HG03280 (cell line): Measurements from ENCODE around the gene ABCA1.
"Not testable (repeated sequence)": the region's sequence is repeated elsewhere in the genome, so short reads cannot be mapped to it uniquely, and the experiment has no call there.

Experiments used
- ATAC-seq: cut with Tn5 transposase; IDR thresholded peaks from one replicate; pipeline ENCODE4 v1.9.1; 2021; ENCODE audit warnings: mild to moderate bottlenecking, moderate library complexity; ENCODE audit not compliant: unreplicated experiment

ABCA1 gene

GRCh38 chr9:104774831-104775573, 153.0 kb downstream of the ABCA1 start:
- peak; percentile 96 for ATAC-seq

DNA sequence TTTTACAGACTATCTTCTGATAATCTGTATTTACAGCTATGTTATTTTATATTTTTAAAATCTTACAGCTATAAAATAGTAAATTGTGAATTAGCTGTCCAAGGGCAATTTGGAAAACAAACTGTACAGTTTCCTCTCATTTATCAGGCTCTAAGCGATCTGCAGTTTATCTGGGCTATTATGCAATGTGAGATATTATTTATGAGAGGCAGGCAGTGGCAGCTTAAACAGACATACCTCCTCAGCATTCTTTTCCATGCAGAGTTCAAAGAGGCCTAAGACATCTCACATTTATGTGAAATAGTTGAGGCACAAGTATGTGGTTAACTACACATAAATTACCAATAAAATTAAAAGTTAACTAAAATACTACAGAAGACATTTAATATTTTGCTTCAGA, 153.8 kb downstream of the ABCA1 start:
- ATAC-seq, result no peak

DNA sequence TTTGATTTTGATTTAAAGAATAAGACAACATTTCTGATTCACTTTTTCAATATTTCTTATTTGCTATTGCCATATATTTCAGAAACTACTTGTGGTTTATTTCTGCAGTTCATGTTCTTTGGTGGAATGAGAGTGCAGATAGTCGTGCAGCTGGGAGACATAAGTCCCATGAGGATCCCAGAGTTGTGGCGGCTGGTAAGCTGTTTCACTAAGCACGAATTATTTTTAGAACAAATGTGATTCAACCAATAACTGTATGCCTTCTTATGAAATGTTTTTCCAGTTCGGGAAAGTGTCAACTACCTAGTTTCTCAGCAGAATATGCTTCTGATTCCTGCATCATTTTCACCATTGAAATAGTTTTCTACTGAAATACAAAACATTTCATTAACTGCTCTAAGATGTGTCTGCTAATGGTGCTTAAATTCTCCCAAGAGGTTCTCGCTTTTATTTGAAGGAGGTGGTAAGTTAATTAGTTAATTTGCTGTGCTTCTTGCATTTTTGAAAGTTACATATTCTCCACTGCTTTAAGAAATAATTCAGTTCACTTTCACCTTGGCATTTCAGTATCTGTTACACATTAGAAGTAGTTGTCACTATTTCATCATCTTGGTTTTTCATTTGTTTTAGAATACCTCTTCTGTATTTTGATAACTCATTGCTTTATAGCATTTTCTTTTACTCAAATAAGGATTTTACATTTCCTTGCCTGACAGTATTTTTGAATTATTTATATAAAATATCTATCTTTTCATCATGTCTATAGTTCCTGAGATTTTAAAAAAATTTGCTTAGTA, 155.0 kb downstream of the ABCA1 start:
- no peak for ATAC-seq

DNA sequence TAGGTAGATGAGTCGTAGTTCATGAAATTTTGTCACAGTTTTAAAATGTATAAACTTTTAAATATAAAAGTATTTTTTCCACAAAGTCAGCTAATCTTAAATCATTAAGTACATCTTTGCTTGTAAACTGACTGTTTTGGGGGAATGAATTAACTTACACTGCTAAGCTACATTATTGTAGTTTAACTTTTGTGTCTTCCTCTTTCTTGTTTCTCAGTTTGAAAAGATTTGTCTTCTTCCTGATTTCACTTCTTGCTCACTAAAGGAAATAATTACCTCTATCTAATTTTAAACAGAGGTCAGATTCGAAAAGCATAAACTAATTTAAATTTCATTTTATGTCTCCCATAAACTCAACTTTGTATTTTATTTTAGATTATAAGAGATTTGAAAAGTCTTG, 158.3 kb downstream of the ABCA1 start:
- ATAC-seq, result no peak

DNA sequence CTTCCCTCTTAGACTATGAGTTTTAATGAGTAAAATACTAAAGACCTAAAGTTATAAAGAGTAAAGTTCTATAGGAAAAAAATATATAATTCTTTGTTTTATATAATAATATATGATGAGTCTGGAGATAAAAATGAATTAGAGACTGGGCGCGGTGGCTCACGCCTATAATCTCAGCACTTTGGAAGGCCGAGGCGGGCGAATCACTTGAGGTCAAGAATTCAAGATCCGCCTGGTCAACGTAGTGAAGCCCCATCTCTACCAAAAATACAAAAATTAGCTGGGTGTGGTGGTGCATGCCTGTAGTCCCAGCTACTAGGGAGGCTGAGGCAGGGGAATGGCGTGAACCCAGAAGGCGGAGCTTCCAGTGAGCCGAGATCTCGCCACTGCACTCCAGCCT, 158.9 kb downstream of the ABCA1 start:
- ATAC-seq, result not testable (repeated sequence)

DNA sequence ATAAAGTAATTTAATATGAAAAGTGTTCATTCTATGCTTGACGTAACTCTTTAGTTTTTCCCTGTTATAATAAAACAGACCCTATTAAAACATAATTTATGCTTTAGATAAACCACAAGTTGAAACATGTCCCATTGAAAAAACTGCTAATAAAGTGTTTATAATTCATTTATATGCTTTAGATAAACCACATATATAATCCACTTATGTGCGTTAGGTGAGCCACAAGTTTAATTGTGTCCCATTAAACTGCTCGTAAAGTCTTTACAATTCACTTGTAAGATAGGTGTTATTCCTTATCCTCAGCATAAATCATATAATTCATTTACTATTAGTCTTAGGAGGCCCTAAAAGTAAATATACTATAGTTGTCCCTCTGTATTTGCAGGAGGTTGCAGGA, 160.4 kb downstream of the ABCA1 start:
- no peak for ATAC-seq

- no peak for ATAC-seq
Measured at GRCh38 chr9:104766025-104766424, 161.9 kb downstream of the ABCA1 start.

DNA sequence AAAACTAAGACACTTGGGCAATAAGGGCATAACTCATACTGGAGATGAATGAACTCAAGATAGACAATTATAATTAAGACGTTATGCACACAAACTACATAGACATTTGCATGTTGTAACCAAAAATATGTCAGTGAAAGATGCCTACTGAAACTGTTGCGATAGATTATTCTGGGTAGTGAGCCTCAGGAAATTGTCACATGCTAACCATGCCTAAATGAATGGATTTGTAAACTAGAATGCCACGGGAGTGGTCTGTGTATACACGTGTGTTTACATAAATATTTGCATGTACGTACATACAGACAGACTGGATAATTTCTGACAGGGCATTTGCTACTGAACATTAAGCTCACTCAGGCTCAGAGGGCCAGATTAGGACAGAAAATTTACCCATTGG, 162.8 kb downstream of the ABCA1 start:
- peak; percentile 49 for ATAC-seq

DNA sequence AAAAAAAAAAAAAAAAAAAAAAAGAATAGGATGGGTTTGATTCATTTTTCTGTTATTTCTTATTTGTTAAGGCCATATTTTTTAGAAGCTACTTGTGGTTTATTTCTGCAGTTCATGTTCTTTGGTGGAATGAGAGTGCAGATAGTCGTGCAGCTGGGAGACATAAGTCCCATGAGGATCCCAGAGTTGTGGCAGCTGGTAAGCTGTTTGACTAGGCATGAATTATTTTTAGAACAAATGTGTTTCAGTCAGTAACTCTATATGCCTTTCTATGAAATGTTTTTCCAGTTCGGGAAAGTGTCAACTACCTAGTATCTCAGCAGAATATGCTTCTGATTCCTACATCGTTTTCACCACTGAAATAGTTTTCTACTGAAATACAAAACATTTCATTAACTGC, 169.0 kb downstream of the ABCA1 start:
- no peak for ATAC-seq

DNA sequence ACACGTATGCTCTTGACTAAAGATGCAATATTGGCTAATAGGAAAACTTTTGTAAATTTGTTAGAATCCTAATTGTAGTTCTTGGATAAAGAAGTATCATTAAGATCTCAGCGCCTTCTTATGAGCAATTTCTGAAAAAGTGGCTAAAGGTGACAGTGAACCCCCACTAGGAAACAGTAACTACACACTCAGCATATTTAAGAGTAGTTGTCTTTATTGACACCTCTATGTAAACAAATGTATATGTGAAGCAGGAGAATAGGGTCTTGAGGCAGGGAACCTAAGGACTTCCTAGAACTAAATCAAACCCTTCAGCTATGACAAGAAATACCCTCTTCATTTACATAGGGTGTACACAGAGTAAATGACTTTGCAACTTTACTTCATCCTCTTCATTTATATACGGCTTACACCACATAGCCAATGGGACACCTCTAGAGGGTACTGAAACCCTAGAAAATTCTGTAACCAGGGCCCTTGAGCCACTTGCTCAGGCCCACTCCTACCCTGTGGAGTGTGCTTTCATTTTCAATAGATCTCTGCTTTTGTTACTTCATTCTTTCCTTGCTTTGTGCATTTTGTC, 177.7 kb downstream of the ABCA1 start:
- no peak for ATAC-seq

DNA sequence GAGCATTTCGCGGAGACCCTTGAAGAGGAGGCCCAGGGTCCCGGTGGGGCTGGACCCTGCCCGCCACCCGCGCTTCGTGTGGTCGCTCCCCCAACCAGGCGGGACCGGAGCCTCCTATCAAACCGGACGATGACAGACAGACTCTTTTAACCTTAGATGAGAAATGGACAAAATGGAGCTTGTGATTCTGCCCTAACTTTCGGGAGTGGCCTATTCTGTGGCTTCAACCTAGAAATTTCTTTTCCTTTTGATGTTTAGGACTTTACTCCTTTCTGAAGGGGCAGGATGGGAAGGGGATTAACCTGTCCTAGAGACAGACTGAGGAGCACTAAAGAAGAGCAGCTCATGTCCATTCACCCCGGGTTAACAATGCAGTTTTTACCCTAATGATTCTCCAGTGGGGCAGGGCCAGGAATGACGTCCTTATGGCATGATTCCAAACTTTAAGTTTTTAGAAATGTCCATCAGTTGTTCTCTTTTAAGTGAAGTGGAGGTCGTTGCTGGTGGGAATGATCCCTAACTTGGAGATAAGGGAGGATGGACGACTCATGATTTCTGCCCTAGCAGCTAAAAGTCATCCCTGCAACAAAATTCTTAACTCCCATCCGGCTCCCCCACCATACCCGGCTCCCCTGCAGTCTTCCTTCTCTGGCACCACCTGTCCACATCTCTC, 179.5 kb downstream of the ABCA1 start:
- ATAC-seq, result peak; percentile 0

GRCh38 chr9:104747565-104748358, 180.2 kb downstream of the ABCA1 start, which contains the start of gene NIPSNAP3A:
Gene NIPSNAP3A, plus strand, starts transcription at chr9:104747683. Its CDS starts 110 bp downstream, at chr9:104747793.
- ATAC-seq, result peak; percentile 88

DNA sequence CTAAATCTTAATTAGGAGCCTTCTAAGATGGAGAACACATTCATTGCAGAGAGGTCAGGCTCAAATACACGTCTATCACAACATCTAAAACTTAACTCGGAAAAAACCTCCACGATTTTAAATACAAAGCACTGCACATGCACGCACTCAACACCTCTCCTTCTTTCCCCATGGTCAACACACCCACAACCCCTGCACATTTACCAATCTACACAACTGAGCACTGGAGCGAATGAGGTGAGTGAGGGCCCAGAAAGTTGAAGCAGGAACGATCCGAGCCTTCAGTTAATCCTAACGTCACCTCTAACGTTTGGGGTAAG, 180.8 kb downstream of the ABCA1 start:
- ATAC-seq, result no peak

DNA sequence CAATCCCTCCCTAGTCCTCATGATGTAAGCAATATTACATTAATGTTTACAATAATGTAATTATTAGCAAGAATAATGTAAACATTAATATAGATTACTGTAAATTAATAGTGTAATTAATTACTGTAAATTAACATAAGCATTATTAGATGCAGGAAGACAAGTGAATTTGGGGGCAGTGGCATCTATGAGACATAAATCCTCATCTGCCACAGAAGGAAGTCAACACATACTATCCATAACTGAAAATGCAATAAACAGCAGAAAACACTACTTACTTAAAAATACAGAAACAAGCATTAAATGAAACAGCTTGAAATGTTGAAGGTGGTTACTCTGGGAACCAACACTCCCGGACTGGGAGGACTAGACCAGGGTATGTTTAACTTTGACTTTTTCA, 181.2 kb downstream of the ABCA1 start:
- ATAC-seq, result no peak

GRCh38 chr9:104746285-104746684, 181.7 kb downstream of the ABCA1 start:
- no peak for ATAC-seq

DNA sequence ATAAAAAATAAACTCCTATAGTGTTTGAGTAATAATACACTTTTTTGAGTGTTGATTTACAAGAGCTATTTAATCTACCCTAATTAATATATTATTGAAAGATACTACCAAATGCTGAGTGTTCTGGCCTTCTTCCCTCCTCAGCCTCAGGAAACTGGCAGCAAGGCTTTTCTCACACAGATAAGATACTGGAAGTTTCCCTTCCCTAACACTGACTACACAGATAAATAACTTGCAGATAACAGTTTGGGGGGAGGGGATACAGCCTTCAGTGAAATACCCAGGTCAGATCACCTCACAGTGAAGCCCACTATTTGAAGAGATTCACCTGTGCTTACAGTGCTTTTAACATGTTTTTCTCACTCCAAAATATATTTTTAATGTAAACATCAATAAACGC, 182.1 kb downstream of the ABCA1 start:
- no peak for ATAC-seq

- peak; percentile 38 for ATAC-seq
Measured at GRCh38 chr9:104743376-104743985, 184.5 kb downstream of the ABCA1 start.

DNA sequence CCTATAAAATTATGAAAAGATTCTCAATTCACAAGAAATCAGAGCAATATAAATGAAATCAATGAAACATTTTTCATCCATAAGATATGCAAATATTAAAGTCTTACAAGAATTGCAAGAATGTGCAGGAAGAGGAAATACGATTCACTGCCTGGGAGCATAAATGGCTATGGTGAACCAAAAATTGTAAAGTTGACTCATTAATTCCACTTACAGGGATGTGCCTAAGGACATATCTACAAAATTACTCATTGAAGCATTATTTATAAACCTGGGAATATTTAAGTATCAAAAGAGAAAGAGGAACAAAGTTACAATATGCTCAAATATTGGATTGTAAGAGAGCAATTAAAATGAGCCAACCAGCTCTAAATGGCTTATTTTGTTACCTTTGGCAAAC, 187.3 kb downstream of the ABCA1 start:
- no peak for ATAC-seq

- ATAC-seq, result no peak
Measured at GRCh38 chr9:104738452-104738851, 189.5 kb downstream of the ABCA1 start.
